ENCODE results near the gene U2AF1L4.

DNA sequence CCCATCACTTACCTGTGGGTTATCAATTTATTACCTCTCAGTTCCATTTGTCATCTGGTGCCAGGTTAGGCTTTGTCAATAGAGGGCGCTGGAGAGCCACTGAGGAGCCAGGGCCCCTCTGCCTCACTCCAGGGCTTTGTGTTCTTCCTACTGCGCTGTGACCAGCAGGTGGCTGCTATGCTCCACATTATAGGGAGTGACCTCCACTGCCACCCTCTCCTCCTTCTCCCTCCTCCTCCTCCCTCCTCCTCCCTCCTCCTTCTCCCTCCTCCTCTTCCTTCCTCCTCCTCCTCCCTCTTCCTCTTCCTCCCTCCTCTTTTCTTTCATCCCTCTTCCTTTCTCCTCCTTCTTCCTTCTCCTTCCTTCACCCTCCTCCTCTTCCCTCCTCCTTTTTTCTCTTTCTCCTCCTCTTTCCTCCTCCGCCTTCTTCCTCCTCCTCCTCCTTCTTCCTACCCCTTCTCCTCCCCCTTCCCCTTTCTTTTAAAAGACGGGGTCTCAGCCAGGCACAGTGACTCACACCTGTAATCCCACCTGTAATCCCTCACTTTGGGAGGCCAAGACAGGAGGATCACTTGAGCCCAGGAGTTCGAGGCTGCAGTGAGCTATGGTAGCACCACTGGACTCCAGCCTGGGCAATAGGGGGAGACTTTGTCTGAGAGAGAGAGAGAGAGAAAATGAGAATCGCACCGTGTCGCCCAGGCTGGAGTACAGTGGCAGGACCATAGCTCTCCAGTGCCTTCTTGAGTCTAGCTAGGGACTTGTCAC, 51.2 kb downstream of the U2AF1L4 start:
- TF ChIP-seq RCOR1 (IDR thresholded peaks at IDR 0.05; ENCODE audit: insufficient replicate concordance, low read length) (no peak), POLR2A (IDR thresholded peaks at IDR 0.05; ENCODE audit: low read depth, low read length) (no peak), SMC3 (IDR thresholded peaks at IDR 0.05; ENCODE audit: low read depth, low read length) (peak; percentile 85), CEBPB (IDR thresholded peaks at IDR 0.05; ENCODE audit: low read depth, low read length) (no peak), CHD1 (IDR thresholded peaks at IDR 0.05; ENCODE audit: low read depth, low read length) (no peak), FOS (IDR thresholded peaks at IDR 0.05; ENCODE audit: low read depth, low read length) (no peak), RAD21 (IDR thresholded peaks at IDR 0.05; ENCODE audit: low read length) (peak; percentile 93), RFX5 (IDR thresholded peaks at IDR 0.05; ENCODE audit: low read depth, low read length) (no peak)
- TF ChIP-seq, protein P1, sequence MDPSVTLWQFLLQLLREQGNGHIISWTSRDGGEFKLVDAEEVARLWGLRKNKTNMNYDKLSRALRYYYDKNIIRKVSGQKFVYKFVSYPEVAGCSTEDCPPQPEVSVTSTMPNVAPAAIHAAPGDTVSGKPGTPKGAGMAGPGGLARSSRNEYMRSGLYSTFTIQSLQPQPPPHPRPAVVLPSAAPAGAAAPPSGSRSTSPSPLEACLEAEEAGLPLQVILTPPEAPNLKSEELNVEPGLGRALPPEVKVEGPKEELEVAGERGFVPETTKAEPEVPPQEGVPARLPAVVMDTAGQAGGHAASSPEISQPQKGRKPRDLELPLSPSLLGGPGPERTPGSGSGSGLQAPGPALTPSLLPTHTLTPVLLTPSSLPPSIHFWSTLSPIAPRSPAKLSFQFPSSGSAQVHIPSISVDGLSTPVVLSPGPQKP (IDR thresholded peaks at IDR 0.05; ENCODE audit: borderline replicate concordance, low read depth, low read length) = no peak
- TF ChIP-seq, protein P2, sequence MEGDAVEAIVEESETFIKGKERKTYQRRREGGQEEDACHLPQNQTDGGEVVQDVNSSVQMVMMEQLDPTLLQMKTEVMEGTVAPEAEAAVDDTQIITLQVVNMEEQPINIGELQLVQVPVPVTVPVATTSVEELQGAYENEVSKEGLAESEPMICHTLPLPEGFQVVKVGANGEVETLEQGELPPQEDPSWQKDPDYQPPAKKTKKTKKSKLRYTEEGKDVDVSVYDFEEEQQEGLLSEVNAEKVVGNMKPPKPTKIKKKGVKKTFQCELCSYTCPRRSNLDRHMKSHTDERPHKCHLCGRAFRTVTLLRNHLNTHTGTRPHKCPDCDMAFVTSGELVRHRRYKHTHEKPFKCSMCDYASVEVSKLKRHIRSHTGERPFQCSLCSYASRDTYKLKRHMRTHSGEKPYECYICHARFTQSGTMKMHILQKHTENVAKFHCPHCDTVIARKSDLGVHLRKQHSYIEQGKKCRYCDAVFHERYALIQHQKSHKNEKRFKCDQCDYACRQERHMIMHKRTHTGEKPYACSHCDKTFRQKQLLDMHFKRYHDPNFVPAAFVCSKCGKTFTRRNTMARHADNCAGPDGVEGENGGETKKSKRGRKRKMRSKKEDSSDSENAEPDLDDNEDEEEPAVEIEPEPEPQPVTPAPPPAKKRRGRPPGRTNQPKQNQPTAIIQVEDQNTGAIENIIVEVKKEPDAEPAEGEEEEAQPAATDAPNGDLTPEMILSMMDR (conservative IDR thresholded peaks at IDR 0.05; ENCODE audit: low read depth, low read length) = peak; percentile 99
- TF ChIP-seq, protein P3, sequence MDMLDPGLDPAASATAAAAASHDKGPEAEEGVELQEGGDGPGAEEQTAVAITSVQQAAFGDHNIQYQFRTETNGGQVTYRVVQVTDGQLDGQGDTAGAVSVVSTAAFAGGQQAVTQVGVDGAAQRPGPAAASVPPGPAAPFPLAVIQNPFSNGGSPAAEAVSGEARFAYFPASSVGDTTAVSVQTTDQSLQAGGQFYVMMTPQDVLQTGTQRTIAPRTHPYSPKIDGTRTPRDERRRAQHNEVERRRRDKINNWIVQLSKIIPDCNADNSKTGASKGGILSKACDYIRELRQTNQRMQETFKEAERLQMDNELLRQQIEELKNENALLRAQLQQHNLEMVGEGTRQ (IDR thresholded peaks at IDR 0.05; ENCODE audit: low read depth, low read length) = no peak
